Tibial nerve (tissue), 4 donors: ENCODE measurements around the gene SLC44A3. TPM values are rescaled to one million over a fixed set of nuclear protein-coding genes. Genes with fewer than 3 reads are reported as not detected.

Experiments used
- DNase-seq, 2 donors: peaks; one replicate each; pipeline ENCODE4 v3.0.0-alpha.2; 2019; ENCODE audit warnings: low spot score in 2 of 2
- H3K27ac ChIP-seq, 4 donors: fragments of 200-600 bp; sonication (generic) in 3 of 4; one replicate each; pipeline ENCODE4 v1.5.1; 2017 to 2019; ENCODE audit warnings: mild to moderate bottlenecking in 1 of 4
- H3K27me3 ChIP-seq, 2 donors: fragments of 200-600 bp; sonication (generic) in 1 of 2; one replicate each; pipeline versions ENCODE4 v1.5.1 to v1.6.0; 2017 to 2019
- H3K36me3 ChIP-seq, 3 donors: fragments of 200-600 bp; sonication (generic); one replicate each; pipeline ENCODE4 v1.5.1; 2018 to 2019
- H3K4me1 ChIP-seq, 4 donors: fragments of 200-600 bp; sonication (generic) in 3 of 4; one replicate each; pipeline ENCODE4 v1.5.1; 2017 to 2019
- H3K4me3 ChIP-seq, 4 donors: fragments of 200-600 bp; sonication (generic) in 3 of 4; one replicate each; pipeline ENCODE4 v1.5.1; 2017 to 2019; ENCODE audit warnings: mild to moderate bottlenecking in 1 of 4, moderate library complexity in 1 of 4
- H3K9me3 ChIP-seq, 4 donors: fragments of 200-600 bp; sonication (generic) in 3 of 4; one replicate each; pipeline ENCODE4 v1.5.1; 2017 to 2019
- EP300 ChIP-seq, 2 donors: sonication (generic); formaldehyde crosslinking; IDR thresholded peaks; one replicate each; pipeline ENCODE4 v1.6.1; 2017; ENCODE audit warnings: antibody characterized with exemption in 2 of 2, mild to moderate bottlenecking in 1 of 2
- POLR2A ChIP-seq, 2 donors: fragments of 450-650 bp; IDR thresholded peaks; one replicate each; pipeline ENCODE4 v1.6.1; 2017; ENCODE audit warnings: antibody characterized with exemption in 2 of 2, mild to moderate bottlenecking in 2 of 2, moderate library complexity in 2 of 2
- WGBS, 2 donors: methylation state at CpG; one replicate each; pipeline ENCODE4 v1.1.5; 2018; 5-methylcytosine and 5-hydroxymethylcytosine counted together
- total RNA-seq, 4 donors: library from RNA; depleted of rRNA; stranded (reverse); fragments of >200 nt; gene quantifications; one replicate each; pipeline ENCODE4 v1.1.0, GENCODE V29; 2016
- TF ChIP-seq, protein P1 (sequence below), 5 experiments: fragments of 200-600 bp in 3 of 5; fragments of 450-650 bp in 2 of 5; sonication (generic) in 3 of 5; IDR thresholded peaks; one replicate each; pipeline ENCODE4 v1.5.1; 2016 to 2019; ENCODE audit warnings: antibody characterized with exemption in 5 of 5, mild to moderate bottlenecking in 3 of 5, moderate library complexity in 2 of 5

The SLC44A3 gene
- total RNA-seq, 4 donors from 2014 or later: 1.6 to 8.1 (median 5.3) TPM

- H3K36me3 ChIP-seq: peaks cover 0 to 5% (median 0%) of the 10 kb centered on the region in 3 donors
- H3K9me3 ChIP-seq: no peaks in the 10 kb centered on the region
- H3K27me3 ChIP-seq: no peaks in the 10 kb centered on the region
- TF ChIP-seq, protein P1, sequence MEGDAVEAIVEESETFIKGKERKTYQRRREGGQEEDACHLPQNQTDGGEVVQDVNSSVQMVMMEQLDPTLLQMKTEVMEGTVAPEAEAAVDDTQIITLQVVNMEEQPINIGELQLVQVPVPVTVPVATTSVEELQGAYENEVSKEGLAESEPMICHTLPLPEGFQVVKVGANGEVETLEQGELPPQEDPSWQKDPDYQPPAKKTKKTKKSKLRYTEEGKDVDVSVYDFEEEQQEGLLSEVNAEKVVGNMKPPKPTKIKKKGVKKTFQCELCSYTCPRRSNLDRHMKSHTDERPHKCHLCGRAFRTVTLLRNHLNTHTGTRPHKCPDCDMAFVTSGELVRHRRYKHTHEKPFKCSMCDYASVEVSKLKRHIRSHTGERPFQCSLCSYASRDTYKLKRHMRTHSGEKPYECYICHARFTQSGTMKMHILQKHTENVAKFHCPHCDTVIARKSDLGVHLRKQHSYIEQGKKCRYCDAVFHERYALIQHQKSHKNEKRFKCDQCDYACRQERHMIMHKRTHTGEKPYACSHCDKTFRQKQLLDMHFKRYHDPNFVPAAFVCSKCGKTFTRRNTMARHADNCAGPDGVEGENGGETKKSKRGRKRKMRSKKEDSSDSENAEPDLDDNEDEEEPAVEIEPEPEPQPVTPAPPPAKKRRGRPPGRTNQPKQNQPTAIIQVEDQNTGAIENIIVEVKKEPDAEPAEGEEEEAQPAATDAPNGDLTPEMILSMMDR (IDR thresholded peaks at IDR 0.05): no peak
- TF ChIP-seq POLR2A (IDR thresholded peaks at IDR 0.05) (no peak), EP300 (IDR thresholded peaks at IDR 0.05) (no peak)
- no peak for DNase-seq
- no peaks in the 10 kb centered on the region for H3K4me1 ChIP-seq
- no peak overlapping the region for H3K4me3 ChIP-seq
- no peak overlapping the region for H3K27ac ChIP-seq
- WGBS, 2 donors: 90 to 100% methylated on average over 1 of the region's 1 CpG
Measured at GRCh38 chr1:94776474-94776873, 43.7 kb upstream of the SLC44A3 start.

GRCh38 chr1:94777281-94777680 lies 42.9 kb upstream of the SLC44A3 start:
- no peak overlapping the region for H3K4me3 ChIP-seq
- H3K27me3 ChIP-seq: no peaks in the 10 kb centered on the region
- no peak for DNase-seq
- H3K36me3 ChIP-seq: peaks cover 0 to 5% (median 0%) of the 10 kb centered on the region in 3 donors
- no peaks in the 10 kb centered on the region for H3K4me1 ChIP-seq
- H3K9me3 ChIP-seq: no peaks in the 10 kb centered on the region
- no peak overlapping the region for H3K27ac ChIP-seq
- TF ChIP-seq, protein P1 (IDR thresholded peaks at IDR 0.05): no peak
- TF ChIP-seq EP300 (IDR thresholded peaks at IDR 0.05) (no peak), POLR2A (IDR thresholded peaks at IDR 0.05) (no peak)

- H3K4me1 ChIP-seq: peaks cover 0 to 12% (median 0%) of the 10 kb centered on the region in 4 donors
- H3K36me3 ChIP-seq: peaks cover 0 to 5% (median 0%) of the 10 kb centered on the region in 3 donors
- no peak for DNase-seq
- no peak overlapping the region for H3K27ac ChIP-seq
- H3K9me3 ChIP-seq: no peaks in the 10 kb centered on the region
- no peak overlapping the region for H3K4me3 ChIP-seq
- TF ChIP-seq, protein P1 (IDR thresholded peaks at IDR 0.05): no peak
- TF ChIP-seq POLR2A (IDR thresholded peaks at IDR 0.05): no peak
- no peaks in the 10 kb centered on the region for H3K27me3 ChIP-seq
Measured at GRCh38 chr1:94778808-94779207, 41.3 kb upstream of the SLC44A3 start.

DNA sequence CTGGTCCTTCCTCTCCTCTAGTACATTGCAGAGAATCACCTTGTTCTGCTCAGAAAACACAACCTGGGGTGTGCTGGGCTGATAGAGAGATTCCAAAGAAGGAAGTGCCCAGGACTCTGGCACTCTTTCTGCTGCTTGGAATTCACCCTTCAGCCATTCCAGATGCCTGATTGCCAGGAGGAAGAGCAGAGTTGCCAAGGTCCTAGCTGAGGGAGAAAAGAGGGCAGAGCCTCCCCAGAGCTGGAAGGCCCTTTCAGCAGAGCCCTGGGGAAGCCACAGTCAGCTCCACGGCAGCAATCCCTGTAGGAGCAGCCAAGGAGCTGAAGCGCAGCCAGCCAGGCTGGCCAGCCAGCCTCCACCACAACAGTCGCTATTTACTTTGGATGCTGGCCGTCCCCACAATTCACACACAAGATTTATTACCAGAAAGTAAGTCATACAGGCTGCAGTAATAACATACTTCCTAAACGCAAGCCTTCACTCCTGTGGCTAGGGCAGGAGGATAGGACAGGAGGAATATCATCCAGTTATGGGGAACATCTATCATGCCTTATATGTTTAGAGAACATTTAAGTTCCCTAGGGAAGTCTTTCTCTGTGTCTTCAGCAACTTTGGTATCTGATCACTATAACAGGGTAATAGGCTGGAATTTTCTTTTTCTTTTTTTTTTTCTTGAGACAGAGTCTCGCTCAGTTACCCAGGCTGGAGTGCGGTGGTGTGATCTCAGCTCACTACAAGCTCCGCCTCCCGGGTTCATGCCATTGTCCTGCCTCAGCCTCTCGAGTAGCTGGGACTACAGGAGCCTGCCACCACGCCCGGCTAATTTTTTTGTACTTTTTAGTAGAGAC lies 36.6 kb upstream of the SLC44A3 start:
- Histone ChIP-seq H3K27me3 (no peaks in the 10 kb centered on the region), H3K9me3 (no peaks in the 10 kb centered on the region), H3K36me3 (no peaks in the 10 kb centered on the region), H3K4me1 (peaks cover 0 to 20% (median 4%) of the 10 kb centered on the region in 4 donors), H3K27ac (peak overlapping the region; percentile 50 to 76 (median 62)), H3K4me3 (no peak overlapping the region)
- peak; percentile 45 to 71 for DNase-seq
- no peak for TF ChIP-seq POLR2A (IDR thresholded peaks at IDR 0.05)
- peak; percentile 43 to 78 for TF ChIP-seq EP300 (IDR thresholded peaks at IDR 0.05)
- TF ChIP-seq, protein P1 (IDR thresholded peaks at IDR 0.05): no peak
- WGBS, 2 donors: 53 to 61% methylated on average over 12 of the region's 12 CpGs

GRCh38 chr1:94784190-94784515 lies 36.0 kb upstream of the SLC44A3 start:
- H3K27ac ChIP-seq: peak overlapping the region; percentile 50 to 76 (median 62)
- H3K27me3 ChIP-seq: no peaks in the 10 kb centered on the region
- H3K36me3 ChIP-seq: no peaks in the 10 kb centered on the region
- TF ChIP-seq, protein P1 (IDR thresholded peaks at IDR 0.05): no peak
- TF ChIP-seq POLR2A (IDR thresholded peaks at IDR 0.05) (no peak), EP300 (IDR thresholded peaks at IDR 0.05) (no peak)
- H3K4me3 ChIP-seq: no peak overlapping the region
- H3K9me3 ChIP-seq: no peaks in the 10 kb centered on the region
- H3K4me1 ChIP-seq: peaks cover 0 to 20% (median 4%) of the 10 kb centered on the region in 4 donors
- 91 to 93% methylated on average over 7 of the region's 7 CpGs for WGBS, 2 donors
- no peak for DNase-seq
